SU-DHL-6 (cell line): ENCODE results near the gene ORC1.

Source experiments
- H2AFZ ChIP-seq: fragments of 200-600 bp; sonication (generic); 2 replicates; pipeline ENCODE4 v1.6.1; 2014; ENCODE audit warnings: low read depth, mild to moderate bottlenecking, moderate library complexity, mixed read lengths, antibody characterized with exemption, low read length; ENCODE audit not compliant: severe bottlenecking
- H3F3A ChIP-seq: fragments of 200-600 bp; shearing (Covaris generic); 2 replicates; pipeline ENCODE4 v1.6.0; 2016; ENCODE audit warnings: antibody characterized with exemption, mild to moderate bottlenecking; ENCODE audit not compliant: insufficient read depth
- H3K27ac ChIP-seq: fragments of 200-600 bp; sonication (generic); 2 replicates; pipeline ENCODE4 v1.5.1; 2016; ENCODE audit warnings: low read depth, mild to moderate bottlenecking, low read length, moderate library complexity, mixed read lengths
- H3K27me3 ChIP-seq: fragments of 200-600 bp; sonication (generic), shearing (Covaris generic); 2 replicates; pipeline ENCODE4 v1.6.0; 2014; ENCODE audit warnings: mild to moderate bottlenecking, low read length
- H3K36me3 ChIP-seq: fragments of 200-600 bp; sonication (generic); 2 replicates; pipeline ENCODE4 v1.6.1; 2014; ENCODE audit warnings: mild to moderate bottlenecking, low read length, mixed read lengths
- H3K4me2 ChIP-seq: fragments of 300-600, 200-600 bp; shearing (Covaris generic), sonication (generic); 2 replicates; pipeline ENCODE4 v1.6.0; 2014; ENCODE audit warnings: low read length, low read depth, mild to moderate bottlenecking; ENCODE audit not compliant: poor library complexity, severe bottlenecking
- H3K4me3 ChIP-seq: fragments of 200-600 bp; sonication (generic); 2 replicates; pipeline ENCODE4 v1.5.1; 2014; ENCODE audit warnings: antibody characterized with exemption, low read length, mild to moderate bottlenecking, mixed read lengths; ENCODE audit not compliant: insufficient read depth, poor library complexity, severe bottlenecking
- H3K79me2 ChIP-seq: fragments of 200-600 bp; sonication (generic); 2 replicates; pipeline ENCODE4 v1.6.1; 2014; ENCODE audit warnings: mild to moderate bottlenecking, low read length, moderate library complexity; ENCODE audit not compliant: insufficient read depth
- H3K9ac ChIP-seq: fragments of 200-600 bp; sonication (generic); 2 replicates; pipeline ENCODE4 v1.7.0; 2014; ENCODE audit warnings: mild to moderate bottlenecking, low read length
- H3K9me2 ChIP-seq: fragments of 200-600 bp; sonication (generic); replicated peaks from 2 replicates; pipeline ENCODE4 v1.6.1; 2014; ENCODE audit warnings: low read length; ENCODE audit not compliant: insufficient read depth
- H3K9me3 ChIP-seq: fragments of 200-600 bp; sonication (generic); 2 replicates; pipeline ENCODE4 v1.6.1; 2014; ENCODE audit warnings: low read length, mixed read lengths; ENCODE audit not compliant: insufficient read depth
- H4K20me1 ChIP-seq: fragments of 200-600 bp; sonication (generic); 2 replicates; pipeline ENCODE4 v1.6.1; 2014; ENCODE audit warnings: low read depth, mild to moderate bottlenecking, antibody characterized with exemption, low read length, moderate library complexity, mixed read lengths
- CTCF ChIP-seq: fragments of 200-600 bp; sonication (generic); IDR thresholded peaks from one replicate; pipeline ENCODE4 v1.5.1; 2017; ENCODE audit warnings: antibody characterized with exemption, mild to moderate bottlenecking, low read length, moderate library complexity; ENCODE audit not compliant: insufficient read depth, poor library complexity, severe bottlenecking
- EZH2phosphoT487 ChIP-seq: fragments of 200-600 bp; sonication (generic), shearing (Covaris generic); conservative IDR thresholded peaks from 2 replicates; pipeline ENCODE4 v1.6.1; 2018; ENCODE audit warnings: mild to moderate bottlenecking, antibody characterized with exemption, low read length, moderate library complexity, mixed read lengths

ORC1 gene

GRCh38 chr1:52345252-52345651 lies 59.0 kb downstream of the ORC1 start:
- Histone ChIP-seq H3K36me3 (no peaks in the 10 kb centered on the region), H3K4me2 (no peak overlapping the region), H3K9me3 (no peaks in the 10 kb centered on the region), H3K27me3 (no peaks in the 10 kb centered on the region), H3K27ac (no peak overlapping the region), H3K9ac (no peak overlapping the region), H3K4me3 (no peak overlapping the region), H3F3A (no peaks in the 10 kb centered on the region), H2AFZ (no peak overlapping the region), H4K20me1 (no peaks in the 10 kb centered on the region), H3K9me2 (no peaks in the 10 kb centered on the region), H3K79me2 (no peaks in the 10 kb centered on the region)
- TF ChIP-seq CTCF, result no peak
- no peak for TF ChIP-seq EZH2phosphoT487

GRCh38 chr1:52343979-52344378 lies 60.2 kb downstream of the ORC1 start:
- Histone ChIP-seq H4K20me1 (no peaks in the 10 kb centered on the region), H3K9me2 (no peaks in the 10 kb centered on the region), H3K4me3 (no peak overlapping the region), H3K9ac (no peak overlapping the region), H3K79me2 (no peaks in the 10 kb centered on the region), H3K27ac (no peak overlapping the region), H3K9me3 (no peaks in the 10 kb centered on the region), H3K4me2 (no peak overlapping the region), H3K36me3 (no peaks in the 10 kb centered on the region), H3K27me3 (no peaks in the 10 kb centered on the region), H2AFZ (no peak overlapping the region), H3F3A (no peaks in the 10 kb centered on the region)
- TF ChIP-seq EZH2phosphoT487, result no peak
- TF ChIP-seq CTCF, result no peak

DNA sequence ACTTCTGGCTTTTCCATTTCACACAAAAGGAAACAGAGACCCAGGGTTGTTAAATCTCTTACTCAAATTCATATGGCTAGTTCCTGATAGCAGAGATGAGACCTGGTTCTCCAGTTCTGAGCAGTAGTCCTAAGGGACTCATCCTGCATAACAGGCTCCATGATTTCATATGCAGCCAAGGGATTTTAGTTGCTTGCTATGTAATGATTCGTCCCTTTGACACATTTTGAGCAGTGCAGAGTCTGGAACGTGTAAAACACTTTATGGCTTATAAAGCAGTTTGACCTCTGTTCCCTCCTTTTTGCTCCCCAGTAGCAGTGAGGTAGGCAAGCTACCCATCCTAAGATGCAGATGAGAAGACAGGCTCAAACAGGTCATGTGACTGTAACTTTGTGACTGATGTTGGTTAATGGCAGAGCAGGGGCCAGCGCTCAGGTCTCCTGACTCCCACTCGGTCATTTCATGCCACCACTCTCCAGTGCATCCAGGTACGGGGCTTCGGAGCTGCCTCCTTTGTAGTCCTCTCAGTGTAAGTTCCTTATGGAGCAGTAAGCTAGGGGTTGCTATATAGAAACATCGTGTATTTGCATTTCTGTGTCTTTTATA lies 62.5 kb downstream of the ORC1 start:
- no peak overlapping the region for H3K27ac ChIP-seq
- H3K9me2 ChIP-seq, result no peaks in the 10 kb centered on the region
- H3K4me2 ChIP-seq, result no peak overlapping the region
- H3K27me3 ChIP-seq, result no peaks in the 10 kb centered on the region
- H3K9ac ChIP-seq, result no peak overlapping the region
- H4K20me1 ChIP-seq, result no peaks in the 10 kb centered on the region
- H3K36me3 ChIP-seq, result no peaks in the 10 kb centered on the region
- no peak overlapping the region for H3K4me3 ChIP-seq
- no peak overlapping the region for H2AFZ ChIP-seq
- H3K9me3 ChIP-seq, result no peaks in the 10 kb centered on the region
- no peaks in the 10 kb centered on the region for H3F3A ChIP-seq
- H3K79me2 ChIP-seq, result no peaks in the 10 kb centered on the region
- TF ChIP-seq CTCF, result no peak
- TF ChIP-seq EZH2phosphoT487, result no peak

DNA sequence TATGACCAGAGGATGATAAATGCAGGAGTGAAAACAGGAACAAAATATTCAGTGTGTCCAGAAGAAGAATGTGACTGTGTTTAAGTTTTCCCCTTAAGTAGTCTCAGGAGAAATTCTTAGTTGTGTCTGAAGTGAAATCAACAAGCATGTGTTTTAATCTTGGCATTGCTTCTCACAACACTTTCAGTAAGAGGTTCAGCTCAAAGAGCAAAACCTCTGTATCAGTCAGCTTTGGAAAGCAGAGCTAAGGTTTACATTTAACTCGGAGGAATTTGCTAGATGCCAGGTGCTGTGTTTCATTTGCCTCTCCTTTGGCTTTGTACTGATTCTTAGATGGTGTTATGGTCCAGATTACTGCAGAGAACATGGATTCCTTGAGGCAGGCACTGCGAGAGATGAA lies 66.8 kb downstream of the ORC1 start:
- TF ChIP-seq EZH2phosphoT487 (no peak), CTCF (no peak)
- Histone ChIP-seq H3K9me3 (no peaks in the 10 kb centered on the region), H3K79me2 (no peaks in the 10 kb centered on the region), H3F3A (no peaks in the 10 kb centered on the region), H3K4me3 (no peak overlapping the region), H2AFZ (no peak overlapping the region), H3K27ac (no peak overlapping the region), H4K20me1 (no peaks in the 10 kb centered on the region), H3K9me2 (no peaks in the 10 kb centered on the region), H3K9ac (no peak overlapping the region), H3K36me3 (no peaks in the 10 kb centered on the region), H3K4me2 (no peak overlapping the region), H3K27me3 (no peaks in the 10 kb centered on the region)
